CD1c-positive myeloid dendritic cell (primary cell): ENCODE data around the gene TNFSF9.
"Not testable (repeated sequence)": the region's sequence is repeated elsewhere in the genome, so short reads cannot be mapped to it uniquely, and the experiment has no call there.

Experiments
- DNase-seq: peaks from one replicate; pipeline ENCODE4 v3.0.0-alpha.2; 2016; ENCODE audit errors: extremely low spot score

The TNFSF9 gene

DNA sequence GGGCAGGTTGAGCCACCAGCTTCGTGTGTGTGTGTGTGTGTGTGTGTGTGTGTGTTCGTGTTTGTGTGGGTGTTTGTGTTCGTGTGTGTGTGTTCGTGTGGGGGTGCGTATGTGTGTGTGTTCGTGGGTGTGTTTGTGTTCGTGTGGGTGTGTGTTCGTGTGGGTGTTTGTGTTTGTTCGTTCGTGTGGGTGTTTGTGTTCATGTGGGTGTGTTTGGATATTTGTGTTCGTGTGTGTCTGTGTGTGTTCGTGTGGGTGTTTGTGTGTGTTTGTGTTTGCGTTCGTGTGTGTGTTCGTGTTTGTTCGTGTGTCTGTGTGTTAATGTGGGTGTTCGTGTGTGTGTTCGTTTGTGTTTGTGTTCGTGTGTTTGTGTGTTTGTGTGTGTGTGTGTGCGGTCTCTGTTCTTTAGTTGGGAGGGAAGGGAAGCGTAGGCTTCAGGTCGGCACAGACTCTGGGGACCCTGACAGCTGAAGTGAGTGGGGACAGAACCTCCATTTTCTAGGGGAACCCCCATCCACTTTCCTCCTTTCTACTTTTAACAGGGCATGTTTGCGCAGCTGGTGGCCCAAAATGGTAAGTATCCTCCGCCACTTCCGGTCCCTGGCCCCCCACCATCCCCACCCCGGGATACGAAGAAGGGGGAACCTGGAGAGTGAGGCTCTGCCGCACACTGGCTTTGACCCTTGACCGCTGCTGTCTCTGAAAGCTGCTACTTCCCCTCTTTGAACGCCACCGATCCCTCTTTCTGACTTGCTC, 1.6 kb downstream of the TNFSF9 start:
- peak; percentile 66 for DNase-seq

DNA sequence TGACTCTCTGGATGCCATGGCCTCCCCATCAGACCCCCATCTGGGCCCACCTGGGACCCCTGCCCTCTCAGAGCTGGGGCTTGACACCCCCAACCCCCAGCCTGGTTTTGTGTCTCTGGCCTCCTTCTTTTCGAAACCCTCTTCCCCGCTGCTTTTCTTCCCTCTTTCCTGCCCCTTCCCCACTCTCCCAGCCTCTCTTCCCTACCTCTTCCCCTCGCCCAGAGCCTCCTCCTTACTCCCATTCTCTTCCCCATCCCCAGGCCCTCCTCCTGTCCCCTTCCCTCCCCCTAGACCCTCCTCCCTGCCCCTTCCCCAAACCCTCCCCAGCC, 2.1 kb downstream of the TNFSF9 start:
- DNase-seq, result no peak

DNA sequence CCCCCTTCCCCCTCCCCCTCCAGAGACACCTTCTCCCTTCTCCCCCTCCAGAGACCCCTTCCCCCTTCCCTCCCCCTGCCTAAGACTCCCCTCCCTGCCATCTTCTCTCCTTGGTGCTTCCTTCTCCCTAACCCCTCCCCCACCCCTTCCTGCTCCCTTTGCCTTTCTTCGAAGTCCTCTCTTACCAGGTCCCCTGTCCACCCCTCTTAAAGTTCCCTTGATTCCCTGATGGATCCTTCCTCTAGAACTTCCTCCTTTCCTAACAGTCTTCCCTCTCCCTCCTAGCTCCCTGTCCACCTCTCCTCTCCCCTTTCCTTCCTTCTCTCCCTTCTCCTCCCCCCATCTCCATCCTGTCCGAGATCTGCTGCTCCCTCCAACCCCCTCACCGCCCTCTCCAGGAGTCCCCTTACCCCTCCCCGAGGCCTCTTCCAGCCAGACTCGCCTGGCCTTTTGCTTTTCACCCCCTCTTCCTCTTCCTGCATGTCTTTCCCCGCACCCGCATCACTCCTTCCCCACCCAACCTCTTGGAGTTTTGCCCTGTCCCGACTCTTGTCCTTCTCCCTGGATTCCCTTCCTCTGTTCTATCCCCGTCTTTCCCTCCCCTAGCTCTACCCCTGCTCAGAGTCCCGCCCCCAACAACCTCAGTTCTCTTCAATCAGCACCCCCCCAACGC, 3.1 kb downstream of the TNFSF9 start:
- no peak for DNase-seq

DNA sequence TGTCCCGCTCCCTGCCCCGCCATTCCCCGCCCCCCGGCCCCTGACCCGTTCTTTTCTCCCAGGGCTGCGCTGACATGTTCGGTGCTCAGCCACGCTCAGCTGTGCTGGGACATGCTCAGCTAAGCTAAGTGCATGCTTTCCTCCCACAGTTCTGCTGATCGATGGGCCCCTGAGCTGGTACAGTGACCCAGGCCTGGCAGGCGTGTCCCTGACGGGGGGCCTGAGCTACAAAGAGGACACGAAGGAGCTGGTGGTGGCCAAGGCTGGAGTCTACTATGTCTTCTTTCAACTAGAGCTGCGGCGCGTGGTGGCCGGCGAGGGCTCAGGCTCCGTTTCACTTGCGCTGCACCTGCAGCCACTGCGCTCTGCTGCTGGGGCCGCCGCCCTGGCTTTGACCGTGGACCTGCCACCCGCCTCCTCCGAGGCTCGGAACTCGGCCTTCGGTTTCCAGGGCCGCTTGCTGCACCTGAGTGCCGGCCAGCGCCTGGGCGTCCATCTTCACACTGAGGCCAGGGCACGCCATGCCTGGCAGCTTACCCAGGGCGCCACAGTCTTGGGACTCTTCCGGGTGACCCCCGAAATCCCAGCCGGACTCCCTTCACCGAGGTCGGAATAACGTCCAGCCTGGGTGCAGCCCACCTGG, 3.7 kb downstream of the TNFSF9 start:
- no peak for DNase-seq

DNA sequence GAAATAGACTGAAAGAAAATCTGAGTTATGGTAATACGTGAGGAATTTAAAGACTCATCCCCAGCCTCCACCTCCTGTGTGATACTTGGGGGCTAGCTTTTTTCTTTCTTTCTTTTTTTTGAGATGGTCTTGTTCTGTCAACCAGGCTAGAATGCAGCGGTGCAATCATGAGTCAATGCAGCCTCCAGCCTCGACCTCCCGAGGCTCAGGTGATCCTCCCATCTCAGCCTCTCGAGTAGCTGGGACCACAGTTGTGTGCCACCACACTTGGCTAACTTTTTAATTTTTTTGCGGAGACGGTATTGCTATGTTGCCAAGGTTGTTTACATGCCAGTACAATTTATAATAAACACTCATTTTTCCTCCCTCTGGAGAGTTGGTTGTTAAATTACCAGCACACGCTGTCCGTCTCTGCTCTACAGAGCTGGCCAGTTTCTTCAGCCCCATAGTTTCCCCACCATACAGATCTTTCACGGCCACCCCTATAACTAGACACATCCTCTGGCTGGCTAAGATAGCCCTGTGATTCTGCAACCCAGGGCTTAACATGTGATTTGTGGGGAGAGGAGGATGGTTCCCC, 4.8 kb downstream of the TNFSF9 start:
- no peak for DNase-seq

DNA sequence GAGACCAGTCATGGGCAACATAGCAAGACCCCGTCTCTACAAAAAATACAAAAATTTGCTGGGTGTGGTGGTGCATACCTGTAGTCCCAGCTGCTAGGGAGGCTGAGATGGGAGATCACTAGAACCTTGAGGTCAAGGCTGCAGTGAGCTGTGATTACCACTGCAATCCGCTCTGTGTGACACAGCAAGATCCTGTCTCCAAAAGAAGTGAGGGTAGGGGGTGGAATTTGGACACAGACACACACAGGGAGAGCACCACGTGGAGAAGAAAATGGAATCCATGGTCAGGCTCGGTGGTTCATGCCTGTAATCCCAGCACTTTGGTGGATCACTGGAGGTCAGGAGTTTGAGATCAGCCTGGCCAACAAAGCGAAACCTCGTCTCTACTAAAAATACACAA, 8.7 kb downstream of the TNFSF9 start:
- DNase-seq, result no peak

DNA sequence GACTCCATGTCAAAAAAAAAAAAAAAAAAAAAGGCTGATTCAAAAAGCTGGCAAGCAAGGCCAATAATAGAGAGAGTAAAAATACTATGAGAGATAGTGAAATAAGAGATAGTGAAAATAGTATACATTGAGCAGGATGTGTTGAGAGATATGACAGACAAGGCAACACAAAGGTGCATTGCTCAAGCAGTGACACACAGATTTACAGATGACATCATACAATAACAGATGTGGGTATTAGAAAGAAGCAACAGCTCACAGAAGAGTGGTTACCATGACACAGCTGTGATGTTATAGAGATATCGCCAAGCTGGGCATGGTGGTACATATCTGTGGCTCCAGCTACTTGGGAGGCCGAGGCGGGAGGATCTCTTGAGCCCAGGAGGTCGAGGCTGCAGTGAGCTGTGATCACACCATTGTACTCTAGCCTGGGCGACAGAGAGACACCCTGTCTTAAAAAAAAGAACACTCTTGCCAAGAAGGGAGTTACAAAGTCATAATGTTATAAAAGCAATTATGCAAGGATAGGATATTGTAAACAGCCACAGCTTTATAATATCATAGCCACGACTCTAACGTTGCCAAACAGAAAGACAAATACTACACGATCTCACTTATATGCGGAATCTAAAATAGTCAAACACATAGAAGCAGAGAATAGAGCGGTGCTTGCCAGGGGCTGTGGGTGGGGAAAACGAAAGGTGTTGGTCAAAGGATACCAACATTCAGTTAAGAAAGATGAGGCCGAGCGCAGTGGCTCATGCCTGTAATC, 10.3 kb downstream of the TNFSF9 start:
- no peak for DNase-seq

DNA sequence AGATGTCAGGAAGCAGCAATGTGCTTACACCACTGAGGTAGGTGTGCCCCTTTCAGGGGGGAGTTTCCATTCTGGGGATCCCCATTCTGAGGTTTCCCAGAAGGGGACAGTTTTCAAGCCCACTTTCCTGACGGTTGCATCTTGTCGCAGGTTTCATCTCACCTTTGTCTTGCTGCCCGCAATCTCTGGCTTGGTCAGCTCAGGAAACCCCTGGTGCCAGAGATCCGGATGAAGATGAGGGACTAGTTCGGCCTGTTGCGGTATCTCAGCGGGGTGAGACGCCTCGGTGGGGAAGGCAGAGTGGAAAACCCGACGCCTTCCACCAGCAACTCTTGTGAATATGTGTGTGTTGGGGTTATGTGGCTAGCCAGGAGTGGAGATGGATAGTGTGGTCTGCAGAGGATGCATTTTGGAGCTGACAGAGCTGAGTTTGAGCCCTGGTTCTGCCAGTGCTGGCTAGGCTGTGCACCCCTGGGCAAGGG, 13.1 kb downstream of the TNFSF9 start:
- DNase-seq, result no peak

DNA sequence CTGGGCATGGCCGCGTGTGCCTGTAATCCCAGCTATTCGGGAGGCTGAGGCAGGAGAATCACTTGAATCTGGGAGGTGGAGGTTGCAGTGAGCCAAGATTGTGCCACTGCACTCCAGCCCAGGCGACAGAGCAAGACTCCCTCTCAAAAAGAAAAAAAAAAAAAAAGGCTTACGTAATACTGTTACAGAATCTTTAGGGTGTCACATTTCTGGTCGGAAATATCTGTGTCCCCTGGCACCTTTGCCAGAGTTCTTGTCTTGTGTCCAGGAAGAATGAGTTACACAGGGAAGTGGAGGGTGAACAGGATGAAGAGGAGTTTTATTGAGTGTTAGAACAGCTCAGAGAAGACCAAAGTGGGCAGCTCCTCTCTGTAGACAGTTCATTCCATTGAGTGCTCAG, 19.9 kb downstream of the TNFSF9 start:
- not testable (repeated sequence) for DNase-seq

DNA sequence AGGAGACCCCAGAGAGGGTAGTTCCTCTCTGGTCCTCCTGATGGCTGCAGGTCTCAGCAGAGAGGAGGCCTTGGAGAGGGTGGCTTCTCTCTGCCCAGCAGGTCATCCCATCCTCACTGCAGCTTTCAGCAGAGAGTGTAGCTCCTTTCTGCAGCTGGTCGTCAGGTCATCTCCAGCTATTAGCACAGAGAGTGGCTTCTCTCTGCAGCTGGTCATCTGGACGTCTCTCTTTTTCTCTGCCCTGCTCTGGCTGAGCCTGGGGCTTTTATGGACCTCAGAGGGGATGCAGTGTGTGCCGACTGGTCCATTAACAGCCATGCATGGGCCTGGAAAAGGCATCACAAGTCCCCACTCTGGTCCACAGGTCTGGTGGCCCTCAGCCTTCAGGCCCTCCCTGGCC, 20.3 kb downstream of the TNFSF9 start:
- DNase-seq, result no peak

DNA sequence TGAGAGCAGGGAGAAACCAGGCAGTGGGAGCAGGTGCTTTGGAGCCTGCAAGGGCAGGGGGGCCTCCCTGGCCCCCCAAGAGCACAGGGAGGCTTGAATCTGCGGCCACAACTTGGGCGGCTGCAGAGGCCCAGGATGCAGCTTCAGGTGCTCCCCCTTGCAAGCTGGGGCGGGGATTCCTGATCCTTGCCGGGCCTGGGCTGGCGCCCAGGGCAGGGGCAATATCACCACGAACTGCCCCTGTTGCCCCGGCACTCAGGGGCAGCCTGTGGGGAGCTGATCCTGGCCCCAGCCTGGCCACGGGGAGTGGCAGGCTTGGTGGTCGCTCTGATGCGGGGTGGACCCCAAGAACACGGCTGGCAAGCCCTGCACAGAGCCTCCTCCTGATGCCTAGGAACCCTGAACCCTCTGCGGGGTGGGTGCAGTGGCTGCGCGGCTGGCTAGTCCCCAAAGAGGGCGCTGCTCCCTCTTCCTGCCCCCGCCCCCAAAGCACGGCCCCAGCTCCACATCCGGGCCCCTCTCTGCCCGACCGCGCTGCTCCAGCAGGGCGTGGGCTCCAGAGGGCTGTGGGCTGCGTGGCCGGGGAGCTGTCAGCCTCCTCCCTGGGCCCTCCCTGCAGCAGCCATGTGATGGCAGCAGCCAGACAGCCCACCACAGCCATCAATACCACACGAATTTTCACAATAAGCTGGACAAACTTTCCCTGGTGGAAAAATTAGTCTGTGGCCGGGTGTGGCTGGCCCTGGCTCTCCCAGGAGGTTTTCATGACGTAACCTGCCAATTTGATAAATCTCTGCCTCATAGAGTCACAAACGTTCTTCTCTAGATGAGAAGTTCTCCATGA, 21.0 kb downstream of the TNFSF9 start:
- DNase-seq, result peak; percentile 43

DNA sequence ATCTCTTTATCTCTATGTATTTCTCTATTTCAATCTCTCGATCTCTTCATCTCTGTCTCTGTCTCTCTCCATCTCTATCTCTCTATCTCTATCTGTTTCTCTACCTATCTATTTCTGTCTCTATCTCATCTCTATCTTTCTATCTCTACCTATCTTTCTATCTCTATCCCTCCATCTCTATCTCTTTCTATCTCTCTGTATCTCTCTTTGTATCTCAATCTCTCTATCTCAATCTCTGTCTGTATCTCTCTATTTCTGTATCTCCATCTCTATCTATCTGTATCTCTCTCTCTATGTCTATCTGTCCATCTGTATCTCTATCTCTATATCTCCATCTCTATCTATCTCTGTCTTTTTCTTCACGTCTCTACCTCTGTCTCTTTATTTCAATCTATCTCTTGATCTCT, 25.2 kb downstream of the TNFSF9 start:
- no peak for DNase-seq

DNA sequence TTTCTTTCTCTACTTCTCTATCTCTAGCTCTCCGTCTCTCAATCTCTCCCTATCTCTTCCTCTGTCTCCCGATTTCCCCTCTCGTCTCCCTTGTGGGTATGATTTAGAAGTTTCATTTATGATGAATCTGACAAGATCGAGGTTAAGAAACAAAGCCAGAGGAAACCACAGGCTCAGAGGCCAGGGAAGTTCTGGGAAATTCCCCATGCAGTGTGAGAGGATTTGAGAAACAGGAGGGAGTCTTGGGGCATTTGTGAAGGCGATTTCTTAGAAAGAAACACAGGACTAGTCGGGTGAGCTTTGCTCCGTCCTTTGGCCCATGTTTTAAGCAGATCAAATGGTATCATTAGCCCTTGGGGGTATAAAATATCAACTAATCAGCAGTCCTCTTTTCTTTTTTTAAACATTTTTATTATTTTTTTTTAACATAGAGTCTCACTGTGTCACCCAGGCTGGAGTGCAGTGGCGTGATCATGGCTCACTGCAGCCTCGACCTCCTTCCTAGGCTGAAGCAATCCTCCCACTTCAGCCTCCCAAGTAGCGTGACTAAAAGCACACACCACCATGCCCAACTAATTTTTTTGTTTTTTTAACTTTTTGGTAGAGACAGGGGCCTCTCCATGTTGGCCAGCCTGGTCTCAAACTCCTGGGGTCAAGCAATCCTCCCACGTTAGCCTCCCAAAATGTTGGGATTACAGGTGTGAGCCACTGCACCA, 25.8 kb downstream of the TNFSF9 start:
- DNase-seq, result peak; percentile 51

DNA sequence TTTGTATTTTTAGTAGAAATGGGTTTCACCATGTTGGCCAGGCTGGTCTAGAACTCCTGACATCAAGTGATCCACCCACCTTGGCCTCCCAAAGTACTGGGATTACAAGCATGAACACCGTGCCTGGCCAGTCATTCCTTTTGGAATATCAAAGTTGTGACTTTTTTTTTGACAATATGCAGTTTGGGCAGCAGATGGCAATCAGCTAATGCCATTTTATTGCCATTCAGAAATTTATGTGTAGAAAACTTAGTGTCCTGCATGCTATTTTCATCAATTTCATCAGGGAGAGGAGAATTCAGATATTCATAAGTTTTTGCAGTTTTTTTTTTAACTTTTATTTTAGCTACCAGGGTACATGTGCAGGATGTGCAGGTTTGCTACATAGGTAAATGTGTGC, 31.6 kb downstream of the TNFSF9 start:
- DNase-seq, result not testable (repeated sequence)

DNA sequence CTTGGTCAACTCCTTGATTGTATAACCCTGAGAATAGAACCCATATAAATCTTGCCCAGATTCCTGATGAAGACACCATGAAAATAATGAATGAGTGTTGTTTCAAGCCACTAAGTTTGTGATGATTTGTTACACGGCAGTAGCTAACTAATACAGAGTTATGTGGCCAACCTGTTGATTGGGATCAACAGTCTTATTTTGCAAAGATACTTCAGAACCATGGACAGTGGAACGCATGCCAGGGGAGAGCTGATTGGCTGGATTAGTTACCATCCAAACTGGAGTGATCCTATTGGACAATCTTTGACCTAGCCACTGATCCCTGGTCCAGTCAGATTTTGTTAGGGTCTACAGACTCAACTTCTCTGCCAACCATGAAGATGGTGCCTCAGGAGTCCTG, 33.6 kb downstream of the TNFSF9 start:
- peak; percentile 47 for DNase-seq

DNA sequence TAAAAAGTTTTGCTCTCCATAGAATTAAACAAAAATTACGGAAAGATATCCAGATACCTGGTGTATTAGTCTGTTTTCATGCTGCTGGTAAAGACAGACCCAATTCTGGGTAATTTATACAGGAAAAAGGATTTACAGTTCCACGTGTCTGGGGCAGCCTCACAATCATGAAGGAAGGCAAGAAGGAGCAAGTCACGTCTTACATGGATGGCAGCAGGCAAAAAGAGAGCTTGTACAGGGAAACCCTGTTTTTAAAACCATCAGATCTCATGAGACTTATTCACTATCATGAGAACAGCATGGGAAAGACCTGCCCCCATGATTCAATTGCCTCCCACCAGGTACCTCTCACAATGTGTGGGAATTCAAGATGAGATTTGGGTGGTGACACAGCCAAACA, 35.9 kb downstream of the TNFSF9 start:
- DNase-seq, result not testable (repeated sequence)

DNA sequence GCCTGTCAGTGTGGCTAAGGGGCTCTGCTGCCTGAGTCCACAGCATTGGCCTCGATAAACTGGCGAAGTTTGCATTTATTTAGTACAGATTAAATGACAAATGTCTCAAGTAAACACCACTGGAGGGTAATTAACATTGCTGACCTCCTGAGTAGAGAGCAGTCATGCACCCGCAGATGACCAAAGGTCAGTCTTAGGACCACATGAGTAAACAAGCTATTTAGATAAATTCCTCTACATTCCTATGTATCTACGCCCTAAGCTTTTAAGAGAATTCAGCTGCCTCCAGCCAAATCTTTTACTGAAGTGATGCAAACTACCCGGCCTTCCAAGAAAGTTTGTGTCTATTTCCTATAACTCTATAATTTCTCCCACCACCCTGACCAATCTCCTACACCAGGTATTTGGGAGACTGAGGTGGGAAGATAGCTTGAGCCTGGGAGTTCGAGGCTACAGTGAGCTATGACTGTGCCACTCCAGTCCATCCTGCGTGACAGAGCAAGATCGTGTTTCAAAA, 37.2 kb downstream of the TNFSF9 start:
- no peak for DNase-seq

DNA sequence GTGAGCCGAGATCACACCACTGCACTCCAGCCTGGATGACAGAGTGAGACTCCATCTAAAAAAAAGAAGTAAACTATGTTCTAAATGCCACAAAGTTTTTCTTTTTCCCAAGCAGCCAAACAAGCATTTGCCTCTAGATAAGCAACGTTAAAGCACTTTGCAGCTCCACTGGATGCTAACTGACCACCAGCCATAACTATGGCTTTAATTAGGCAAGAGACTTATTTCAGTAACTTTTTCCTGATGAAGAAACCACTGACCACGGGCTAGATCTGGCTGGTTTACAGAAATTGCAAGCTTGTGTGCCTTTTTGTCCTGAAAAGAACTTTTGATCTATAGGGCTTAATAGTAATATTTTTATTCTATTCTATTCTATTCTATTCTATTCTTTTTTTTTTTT, 38.0 kb downstream of the TNFSF9 start:
- no peak for DNase-seq

DNA sequence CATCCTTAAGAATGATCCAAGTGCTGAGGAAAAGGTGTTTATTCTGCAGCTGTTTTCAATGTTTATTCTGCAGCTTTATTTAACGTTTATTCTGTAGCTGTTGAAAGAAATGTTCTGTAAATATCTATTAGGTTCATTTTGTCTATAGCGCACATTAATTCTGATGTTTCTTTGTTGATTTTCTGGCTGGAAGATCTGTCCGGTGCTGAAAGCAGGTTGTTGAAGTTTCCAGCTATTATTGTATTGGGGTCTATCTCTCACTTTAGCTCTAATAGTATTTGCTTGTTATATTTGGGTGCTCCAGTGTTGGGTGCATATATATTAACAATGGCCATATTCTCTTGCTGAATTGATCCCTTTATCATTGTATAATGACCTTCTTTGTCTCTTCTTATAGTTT, 39.9 kb downstream of the TNFSF9 start:
- no peak for DNase-seq

DNA sequence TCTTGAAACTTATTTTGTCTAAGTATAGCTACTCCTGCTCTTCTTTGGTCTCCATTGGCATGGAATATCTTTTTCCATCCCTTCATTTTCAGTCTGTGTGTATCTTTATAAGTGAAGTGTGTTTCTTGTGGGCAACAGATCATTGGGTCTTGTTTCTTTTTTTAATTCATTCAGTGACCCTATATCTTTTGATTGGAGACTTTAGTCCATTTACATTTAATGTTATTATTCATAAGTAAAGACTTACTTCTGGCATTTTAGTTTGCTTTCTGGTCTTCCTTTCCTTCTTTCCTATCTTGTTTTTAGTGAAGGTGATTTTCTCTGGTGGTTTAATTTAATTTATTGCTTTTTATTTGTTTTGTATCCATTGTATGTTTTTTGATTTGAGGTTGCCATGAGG, 40.3 kb downstream of the TNFSF9 start:
- DNase-seq, result no peak
